PC-9 (cell line): ENCODE measurements around the gene SYNE1.

ENCODE experiments used
- EZH2 ChIP-seq: fragments of 200-600 bp; sonication (generic); IDR thresholded peaks from 2 replicates; pipeline ENCODE4 v1.8.0; 2017; ENCODE audit warnings: antibody characterized with exemption, low read depth
- TF ChIP-seq, protein P1 (sequence below): fragments of 200-600 bp; sonication (generic); conservative IDR thresholded peaks from 2 replicates; pipeline ENCODE4 v1.6.1; 2017; ENCODE audit warnings: mixed run types, antibody characterized with exemption, mild to moderate bottlenecking, moderate library complexity

DNA sequence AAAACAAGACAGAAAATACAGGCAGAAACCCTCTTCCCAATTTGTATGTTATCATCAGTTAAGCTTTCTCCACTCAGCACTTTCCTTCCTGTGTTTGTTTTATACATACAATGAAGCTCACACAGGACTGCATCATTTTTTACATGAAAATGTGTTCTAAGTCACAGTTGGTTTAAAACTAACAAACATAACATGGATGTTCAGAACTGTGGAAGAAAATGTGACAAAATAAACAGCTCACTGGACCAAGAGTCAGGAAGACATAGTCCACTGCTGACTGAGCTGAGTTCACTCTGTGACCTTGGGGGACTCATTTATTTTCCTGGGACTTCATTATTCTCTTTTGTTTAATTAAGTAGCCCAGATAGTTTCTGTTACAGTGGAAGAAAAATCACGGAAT is 331.5 kb downstream of the SYNE1 start:
- no peak for TF ChIP-seq EZH2
- TF ChIP-seq, protein P1, sequence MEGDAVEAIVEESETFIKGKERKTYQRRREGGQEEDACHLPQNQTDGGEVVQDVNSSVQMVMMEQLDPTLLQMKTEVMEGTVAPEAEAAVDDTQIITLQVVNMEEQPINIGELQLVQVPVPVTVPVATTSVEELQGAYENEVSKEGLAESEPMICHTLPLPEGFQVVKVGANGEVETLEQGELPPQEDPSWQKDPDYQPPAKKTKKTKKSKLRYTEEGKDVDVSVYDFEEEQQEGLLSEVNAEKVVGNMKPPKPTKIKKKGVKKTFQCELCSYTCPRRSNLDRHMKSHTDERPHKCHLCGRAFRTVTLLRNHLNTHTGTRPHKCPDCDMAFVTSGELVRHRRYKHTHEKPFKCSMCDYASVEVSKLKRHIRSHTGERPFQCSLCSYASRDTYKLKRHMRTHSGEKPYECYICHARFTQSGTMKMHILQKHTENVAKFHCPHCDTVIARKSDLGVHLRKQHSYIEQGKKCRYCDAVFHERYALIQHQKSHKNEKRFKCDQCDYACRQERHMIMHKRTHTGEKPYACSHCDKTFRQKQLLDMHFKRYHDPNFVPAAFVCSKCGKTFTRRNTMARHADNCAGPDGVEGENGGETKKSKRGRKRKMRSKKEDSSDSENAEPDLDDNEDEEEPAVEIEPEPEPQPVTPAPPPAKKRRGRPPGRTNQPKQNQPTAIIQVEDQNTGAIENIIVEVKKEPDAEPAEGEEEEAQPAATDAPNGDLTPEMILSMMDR: no peak
